Cerebellar nuclear complex (tissue), 1 donor: ENCODE data around the gene RCAN3.
"Not testable (repeated sequence)": the region's sequence is repeated elsewhere in the genome, so short reads cannot be mapped to it uniquely, and the experiment has no call there.

Experiments
- DNase-seq, 2 experiments: peaks; one replicate each; lab custom pipeline; 2025; lab: John Stamatoyannopoulos, UW

The RCAN3 gene

DNA sequence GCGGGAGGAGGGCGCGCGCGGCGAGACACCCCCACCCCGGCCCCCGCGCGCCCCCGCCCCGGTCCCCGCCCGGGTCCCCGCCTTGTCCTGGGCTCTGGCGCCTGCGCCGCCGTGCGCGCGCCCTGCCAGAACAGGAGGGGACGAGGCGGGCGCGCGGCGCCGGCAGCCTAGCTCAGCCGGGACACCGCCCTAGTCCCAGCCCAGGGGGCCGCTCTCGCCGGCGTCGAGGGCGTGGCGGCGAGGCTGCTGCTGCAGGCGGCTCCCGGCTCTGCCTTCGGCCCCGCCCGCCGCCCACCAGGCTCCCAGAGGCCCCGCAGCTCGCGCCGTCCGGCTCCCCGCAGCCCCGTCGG is at the start of gene RCAN3:
RCAN3 (plus strand) TSS at position 128 of the 350 bp plus-strand sequence. CDS start 11,537 bp downstream, outside the sequence.
- DNase-seq = no peak

DNA sequence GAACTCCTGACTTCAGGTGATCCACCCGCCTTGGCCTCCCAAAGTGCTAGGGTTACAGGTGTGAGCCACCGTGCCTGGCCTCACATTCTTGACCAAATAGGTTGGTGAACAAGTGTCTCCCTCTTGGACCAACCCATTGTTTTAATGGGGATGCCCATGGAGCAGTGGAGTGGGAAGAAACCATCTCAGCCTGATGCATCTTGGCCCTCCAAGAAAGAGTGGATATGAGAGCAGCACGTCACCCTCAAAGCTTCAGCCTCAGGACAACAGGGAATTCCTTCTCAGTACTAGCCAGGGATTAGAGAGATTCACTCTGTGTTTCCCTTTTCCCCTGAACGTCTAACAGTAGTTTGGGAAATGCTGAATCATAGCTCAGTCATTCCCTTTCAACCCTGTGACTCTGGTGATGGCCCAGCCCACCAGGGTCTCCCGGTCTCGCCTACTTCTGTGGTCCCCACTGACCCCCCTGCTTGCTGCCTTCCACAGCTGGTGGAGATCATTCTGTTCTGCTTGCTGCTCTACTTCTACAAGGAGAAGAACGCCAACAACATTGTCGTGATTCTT is 49.6 kb upstream of the RCAN3 start:
- DNase-seq = no peak

DNA sequence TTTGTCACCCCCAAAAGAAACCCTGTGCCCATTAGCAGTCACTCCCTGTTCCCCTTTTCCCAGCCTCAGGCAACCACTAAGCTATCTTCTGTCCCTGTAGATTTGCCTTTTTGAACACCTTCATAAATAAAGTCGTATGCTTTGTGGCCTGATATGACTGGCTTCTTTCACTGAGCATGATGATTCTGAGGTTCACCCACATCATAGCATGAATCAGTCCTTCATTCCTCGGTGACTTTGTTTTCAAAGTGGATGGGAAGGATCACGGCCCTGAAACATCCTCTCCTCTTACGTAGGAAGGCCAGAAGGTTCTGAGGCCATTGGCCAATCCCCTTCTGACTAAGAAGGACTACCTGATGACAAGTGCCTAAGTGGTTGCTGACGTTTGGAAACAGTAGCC is 48.0 kb upstream of the RCAN3 start:
- no peak for DNase-seq

GRCh38 chr1:24455272-24455671 is 47.4 kb upstream of the RCAN3 start:
- DNase-seq = no peak

DNA sequence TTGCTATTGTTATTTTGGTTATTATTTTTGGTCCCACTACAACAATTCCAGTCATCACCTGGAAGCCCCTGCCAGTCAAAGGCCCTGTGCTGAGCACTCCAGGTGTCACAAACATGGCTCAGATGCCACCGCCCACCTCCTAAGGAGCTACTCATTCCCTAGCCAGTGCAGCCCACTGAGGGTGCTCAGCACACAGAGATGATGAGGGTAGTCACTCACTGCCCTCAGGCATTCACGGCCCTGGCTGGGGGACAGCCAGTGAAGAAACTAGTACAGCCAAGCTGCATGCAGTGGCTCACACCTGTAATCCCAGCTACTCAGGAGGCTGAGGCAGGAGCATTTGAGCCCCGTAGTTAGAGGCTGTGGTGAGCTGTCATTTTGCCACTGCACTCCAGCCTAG is 44.8 kb upstream of the RCAN3 start:
- no peak for DNase-seq

GRCh38 chr1:24459551-24460266 is 42.9 kb upstream of the RCAN3 start:
- DNase-seq = no peak

DNA sequence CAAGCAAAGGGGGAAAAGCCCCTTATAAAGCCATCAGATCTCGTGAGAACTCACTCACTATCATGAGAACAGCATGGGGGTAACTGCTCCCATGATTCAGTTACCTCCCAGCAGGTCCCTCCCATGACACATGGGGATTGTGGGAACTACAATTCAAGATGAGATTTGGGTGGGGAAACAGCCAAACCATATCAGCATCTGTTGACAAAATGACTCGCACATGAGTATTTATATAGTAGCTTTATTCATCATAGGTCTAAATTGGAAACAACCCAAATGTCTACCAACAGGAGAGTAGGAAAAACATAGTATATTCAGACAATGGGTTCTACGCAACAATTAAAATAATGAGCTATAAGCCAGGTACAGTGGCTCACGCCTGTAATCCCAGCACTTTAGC is 40.5 kb upstream of the RCAN3 start:
- not testable (repeated sequence) for DNase-seq

DNA sequence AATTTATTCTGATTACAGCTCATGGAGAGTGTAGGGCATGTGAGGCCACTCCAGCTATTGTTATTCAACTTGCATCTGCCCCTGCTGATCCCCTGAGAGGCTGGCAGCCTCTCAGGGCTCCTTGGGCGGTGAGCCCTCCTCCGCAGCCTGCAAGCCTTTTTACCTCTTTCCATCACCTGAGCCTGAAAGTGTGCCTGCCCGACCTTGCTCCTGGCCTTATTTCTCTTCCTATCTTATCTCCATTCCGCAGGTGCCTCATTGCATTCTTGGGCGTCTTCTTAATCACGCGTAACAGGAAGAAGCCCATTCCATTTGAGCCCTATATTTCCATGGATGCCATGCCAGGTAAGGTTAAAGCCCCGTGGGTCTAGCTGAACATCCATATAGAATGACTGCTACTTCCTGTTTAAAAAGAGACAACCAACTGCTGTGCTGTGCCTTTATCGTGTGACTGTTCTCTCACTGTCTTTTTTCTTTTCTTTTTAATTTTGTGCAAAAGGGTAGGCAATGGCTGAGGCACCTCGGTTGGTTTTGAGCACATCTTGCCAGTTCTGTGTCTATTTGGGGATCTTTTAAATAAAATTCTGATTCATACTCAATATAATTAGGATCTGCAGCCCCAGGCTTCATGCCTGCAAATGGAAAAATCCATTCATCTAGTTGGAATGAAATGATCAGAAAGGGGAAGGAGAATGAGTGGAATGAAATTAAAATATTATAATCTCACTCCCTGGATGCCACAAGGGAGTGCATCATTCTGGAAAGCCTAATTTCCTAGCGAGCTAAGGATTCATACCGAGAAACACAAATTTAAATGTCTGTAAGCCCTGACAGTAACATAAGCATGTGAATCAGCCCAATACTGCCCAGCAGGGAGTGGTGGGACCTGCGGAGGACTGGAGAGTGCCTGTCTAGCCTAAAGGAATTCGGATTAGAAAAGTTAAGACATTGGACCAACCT is 38.6 kb upstream of the RCAN3 start:
- no peak for DNase-seq

DNA sequence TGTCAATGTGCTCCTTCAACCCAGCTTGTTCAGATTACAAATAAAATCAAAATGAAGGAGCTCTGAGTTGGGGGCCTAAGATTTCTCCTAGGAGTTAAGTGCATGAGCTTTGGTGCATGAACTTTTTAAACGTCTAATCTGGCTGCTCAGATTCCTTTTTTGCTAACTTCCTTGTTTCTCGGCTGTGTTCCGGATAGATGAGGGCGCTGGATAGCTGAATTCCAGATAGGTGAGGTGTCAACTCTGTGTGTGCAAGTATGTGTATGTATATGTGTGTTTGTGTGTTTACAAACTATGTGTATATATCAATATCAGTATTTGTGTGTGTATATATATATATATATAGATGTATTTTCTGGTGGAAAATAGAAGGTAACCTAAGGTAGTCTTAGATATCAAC is 37.5 kb upstream of the RCAN3 start:
- no peak for DNase-seq

DNA sequence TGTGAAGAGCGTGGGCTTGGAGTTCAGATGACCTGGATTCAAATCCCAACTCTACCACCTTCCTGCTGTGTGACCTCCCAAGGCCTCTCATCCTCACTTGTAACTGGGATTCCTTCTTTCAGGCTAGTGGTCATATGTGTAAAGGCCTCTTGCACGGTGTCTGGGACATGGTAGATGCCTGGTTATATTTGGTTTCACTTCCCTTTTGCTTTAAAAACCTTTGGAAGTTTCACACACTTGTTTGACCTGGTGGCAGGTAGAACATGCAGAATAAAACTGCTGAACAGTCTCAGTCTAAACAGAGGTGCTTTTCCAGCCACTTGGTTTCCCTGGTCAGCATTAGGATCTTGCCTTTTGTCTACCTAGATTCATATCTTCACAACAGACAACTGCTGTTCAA is 37.0 kb upstream of the RCAN3 start:
- no peak for DNase-seq

DNA sequence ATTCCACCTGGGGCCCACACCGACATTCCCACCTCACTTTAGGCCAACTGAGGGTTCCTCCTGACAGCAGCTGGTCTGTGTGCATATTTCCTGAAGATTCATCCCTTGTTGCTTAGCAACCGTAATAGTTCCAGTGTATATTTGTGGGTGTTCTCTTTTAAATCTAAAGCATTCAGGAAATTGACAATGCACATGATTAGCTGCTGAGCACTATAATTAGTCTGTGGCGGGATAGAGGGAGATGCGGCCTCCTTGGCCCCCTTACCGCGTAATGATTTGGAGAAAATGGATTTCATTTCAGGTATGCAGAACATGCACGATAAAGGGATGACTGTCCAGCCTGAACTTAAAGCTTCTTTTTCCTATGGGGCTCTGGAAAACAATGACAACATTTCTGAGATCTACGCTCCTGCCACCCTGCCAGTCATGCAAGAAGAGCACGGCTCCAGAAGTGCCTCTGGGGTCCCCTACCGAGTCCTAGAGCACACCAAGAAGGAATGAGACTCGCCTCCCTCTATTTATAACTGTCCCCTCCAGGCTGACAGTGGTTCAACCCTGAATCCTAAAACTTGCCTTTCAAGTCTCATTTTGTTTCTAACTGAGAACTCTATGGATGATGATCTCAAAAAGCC is 33.8 kb upstream of the RCAN3 start:
- DNase-seq = no peak

- no peak for DNase-seq
Measured at GRCh38 chr1:24470592-24470991, 32.0 kb upstream of the RCAN3 start.

DNA sequence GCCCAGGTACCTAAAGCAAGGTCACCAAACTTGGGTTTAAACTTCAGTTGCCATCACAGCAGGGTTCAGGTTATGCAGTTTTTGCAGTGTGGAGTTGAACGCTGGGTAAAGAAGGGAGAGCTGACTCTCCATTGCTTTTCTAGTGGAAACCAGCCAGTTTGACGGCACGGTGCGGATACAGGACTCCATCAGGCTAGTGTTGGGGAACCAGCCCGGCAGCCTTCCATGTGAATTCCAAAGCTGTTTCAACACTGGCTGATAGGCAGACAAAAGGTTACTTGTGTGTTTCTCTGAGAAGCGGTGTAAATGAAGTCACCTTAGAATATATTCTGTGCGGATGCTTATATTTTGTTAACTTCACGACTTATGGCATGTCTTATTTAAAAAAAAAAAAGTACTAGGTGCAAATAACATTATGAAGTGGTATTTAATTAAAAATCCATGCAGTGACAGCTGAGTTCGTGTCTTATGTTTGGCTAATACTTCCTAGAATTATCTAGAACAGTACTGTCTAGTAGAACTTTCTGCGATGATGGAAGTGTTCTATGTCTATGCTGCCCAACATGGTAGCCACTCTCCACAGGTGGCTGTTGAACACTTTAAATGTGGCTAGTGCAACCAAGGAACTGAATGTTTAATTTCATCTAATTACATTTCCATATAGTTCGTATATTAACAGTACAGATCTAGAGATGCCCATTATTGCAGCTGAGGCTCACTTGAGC is 29.9 kb upstream of the RCAN3 start:
- no peak for DNase-seq

DNA sequence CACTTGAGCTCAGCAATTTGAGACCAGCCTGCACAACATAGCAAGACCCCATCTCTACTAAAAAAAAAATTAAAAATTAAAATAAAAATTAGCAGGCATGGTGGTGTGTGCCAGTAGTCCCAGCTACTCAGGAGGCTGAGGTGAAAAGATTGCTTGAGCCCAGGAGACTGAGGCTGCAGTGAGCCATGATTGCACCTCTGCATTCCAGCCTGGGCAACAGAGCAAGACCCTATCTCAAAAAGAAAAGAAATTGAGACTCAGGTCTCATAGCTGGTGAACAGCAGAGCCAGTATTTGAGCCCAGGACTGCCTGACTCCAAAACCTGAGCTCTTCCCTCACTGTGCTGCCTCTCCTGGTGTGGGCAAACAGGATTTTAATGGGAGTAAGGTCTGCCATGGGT is 28.4 kb upstream of the RCAN3 start:
- DNase-seq = no peak

- DNase-seq = no peak
Measured at GRCh38 chr1:24475700-24476099, 26.9 kb upstream of the RCAN3 start.

GRCh38 chr1:24476571-24476970 is 26.1 kb upstream of the RCAN3 start:
- no peak for DNase-seq

DNA sequence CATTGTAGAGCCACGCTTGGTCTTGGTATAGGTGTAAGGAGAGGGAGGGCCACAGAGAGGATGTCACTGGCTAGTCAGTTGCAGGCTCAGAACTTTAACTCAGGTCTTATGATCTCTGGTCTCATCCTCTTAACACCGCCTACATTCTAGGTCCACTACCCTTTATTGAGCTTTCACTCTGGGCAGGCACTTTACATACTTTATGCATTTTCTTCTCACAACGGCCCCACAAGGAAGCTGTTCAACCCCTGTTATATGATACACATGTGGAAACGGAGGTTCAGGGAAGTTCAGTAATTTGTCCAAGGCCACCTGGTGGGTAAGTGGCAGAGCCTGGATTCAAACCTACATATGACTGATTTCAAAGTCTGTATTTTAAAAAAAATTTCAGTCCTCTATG is 25.3 kb upstream of the RCAN3 start:
- no peak for DNase-seq

DNA sequence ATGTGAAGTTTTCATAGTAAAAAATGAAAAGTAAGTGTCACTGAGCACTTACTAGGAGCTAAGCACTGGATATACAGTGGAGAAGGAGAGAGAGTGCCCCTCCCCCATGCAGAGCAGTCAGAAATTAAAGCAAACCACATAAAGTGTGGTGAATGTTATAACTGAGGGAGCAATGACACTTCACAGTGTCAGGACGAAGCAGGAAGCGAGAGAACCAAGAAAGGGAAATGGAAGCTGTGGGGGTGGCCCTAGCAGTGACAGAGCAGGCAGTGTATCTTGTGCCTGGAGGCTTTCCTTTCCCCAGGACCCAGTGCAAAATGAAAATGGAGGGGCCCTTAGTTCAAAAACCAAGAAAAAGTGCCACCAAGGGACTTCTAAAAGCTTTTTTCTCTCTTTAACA is 21.5 kb upstream of the RCAN3 start:
- no peak for DNase-seq

DNA sequence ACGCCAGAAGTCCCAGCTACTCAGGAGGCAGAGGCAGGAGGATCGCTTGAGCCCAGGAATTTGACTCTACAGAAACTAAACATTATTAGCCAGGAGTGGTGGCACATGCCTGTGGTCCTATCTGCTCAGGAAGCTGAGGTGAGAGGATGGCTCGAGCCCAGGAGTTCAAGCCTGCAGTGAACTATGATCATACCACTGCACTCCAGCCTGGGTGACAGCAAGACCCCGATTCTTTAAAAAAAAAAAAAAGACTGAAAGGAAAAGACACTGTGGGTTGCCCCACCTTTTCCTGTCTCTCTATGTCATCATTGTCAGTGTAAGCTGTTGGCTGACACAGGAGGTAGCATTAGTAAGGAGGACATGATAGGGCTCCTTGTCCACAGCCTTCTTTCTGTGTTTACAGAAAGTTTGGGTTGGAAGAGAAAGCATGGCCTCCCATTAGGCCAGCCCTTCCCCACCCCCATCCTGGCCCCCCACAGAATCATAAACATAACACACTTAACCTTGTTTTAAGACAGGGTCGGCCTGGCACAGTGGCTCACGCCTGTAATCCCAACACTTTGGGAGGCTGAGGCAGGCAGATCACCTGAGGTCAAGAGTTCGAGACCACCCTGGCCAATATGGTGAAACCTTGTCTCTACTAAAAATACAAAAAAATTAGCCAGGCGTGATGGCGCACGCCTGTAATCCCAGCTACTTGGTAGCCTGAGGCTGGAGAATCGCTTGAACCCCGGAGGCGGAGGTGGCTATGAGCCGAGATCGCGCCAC is 20.6 kb upstream of the RCAN3 start:
- no peak for DNase-seq

GRCh38 chr1:24483441-24483840 is 19.2 kb upstream of the RCAN3 start:
- no peak for DNase-seq

- no peak for DNase-seq
Measured at GRCh38 chr1:24484199-24484598, 18.4 kb upstream of the RCAN3 start.
